ENCODE results near the gene PCDHA2.
A peak's percentile ranks its signal among the peaks of the same experiment; 100 is the strongest.
"Not testable (repeated sequence)": the region's sequence is repeated elsewhere in the genome, so short reads cannot be mapped to it uniquely, and the experiment has no call there.

The PCDHA2 gene

DNA sequence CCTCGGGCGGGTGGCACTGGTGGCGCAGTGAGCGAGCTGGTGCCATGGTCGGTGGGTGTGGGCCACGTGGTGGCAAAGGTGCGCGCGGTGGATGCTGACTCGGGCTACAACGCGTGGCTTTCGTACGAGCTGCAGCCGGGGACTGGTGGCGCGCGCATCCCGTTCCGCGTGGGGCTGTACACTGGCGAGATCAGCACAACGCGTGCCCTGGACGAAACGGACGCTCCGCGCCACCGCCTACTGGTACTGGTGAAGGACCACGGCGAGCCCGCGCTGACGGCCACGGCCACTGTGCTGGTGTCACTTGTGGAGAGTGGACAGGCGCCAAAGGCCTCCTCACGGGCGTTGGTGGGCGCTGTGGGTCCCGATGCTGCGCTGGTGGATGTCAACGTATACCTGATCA, 14.2 kb downstream of the PCDHA2 start:
- ATAC-seq (no peak), DNase-seq (no peak)

DNA sequence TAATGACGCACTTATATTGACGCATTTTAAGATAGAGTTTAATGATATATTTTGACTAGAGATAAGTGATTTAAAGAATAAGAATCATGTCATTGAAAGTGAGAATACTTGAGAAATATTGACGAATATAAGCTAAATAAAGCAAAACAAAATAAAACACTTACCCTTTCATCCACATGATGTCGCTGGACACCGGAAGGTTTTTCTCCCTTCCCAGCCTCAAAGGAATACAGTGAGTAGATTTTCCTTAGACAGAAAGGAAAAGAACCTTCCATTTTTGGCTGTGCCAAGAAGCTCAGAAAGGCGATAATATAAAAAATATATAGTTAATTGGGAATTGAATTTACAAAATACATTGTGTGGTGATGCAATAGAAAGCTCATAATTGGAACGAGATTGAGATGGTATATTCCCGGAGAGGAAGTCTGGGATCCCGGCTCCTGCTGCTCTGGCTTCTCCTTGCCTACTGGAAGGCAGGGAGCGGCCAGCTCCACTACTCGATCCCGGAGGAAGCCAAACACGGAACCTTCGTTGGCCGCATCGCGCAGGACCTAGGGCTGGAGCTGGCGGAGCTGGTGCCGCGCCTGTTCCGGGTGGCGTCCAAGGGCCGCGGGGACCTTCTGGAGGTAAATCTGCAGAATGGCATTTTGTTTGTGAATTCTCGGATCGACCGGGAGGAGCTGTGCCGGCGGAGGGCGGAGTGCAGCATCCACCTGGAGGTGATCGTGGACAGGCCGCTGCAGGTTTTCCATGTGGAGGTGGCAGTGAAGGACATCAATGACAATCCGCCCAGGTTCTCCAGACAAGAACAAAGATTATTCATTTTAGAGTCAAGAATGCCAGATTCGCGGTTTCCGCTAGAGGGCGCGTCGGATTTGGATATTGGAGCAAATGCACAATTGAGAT, 27.0 kb downstream of the PCDHA2 start, which contains the start of gene PCDHA5:
TSS of gene PCDHA5 (plus strand) at position 239 of the 906 bp plus-strand sequence.
- DNase-seq, result peak; percentile 45

DNA sequence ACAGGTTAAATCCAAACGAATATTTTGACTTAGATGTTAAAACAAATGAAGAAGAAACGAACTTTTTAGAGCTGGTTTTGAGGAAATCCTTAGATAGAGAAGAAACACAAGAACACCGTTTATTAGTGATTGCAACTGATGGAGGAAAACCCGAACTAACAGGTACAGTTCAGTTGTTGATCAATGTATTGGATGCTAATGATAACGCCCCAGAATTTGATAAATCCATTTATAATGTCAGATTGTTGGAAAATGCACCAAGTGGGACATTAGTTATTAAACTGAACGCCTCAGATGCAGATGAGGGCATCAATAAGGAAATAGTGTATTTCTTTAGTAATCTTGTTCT, 27.6 kb downstream of the PCDHA2 start:
- ATAC-seq (no peak), DNase-seq (no peak)

More for the DNA sequence above, 27.0 kb downstream of the PCDHA2 start, which contains the start of gene PCDHA5:
- no peak for ATAC-seq

GRCh38 chr5:140822969-140823368, 28.3 kb downstream of the PCDHA2 start:
- DNase-seq, ATAC-seq: not testable (repeated sequence)

GRCh38 chr5:140823475-140823874, 28.8 kb downstream of the PCDHA2 start:
- ATAC-seq, result no peak

GRCh38 chr5:140827704-140828361, 33.2 kb downstream of the PCDHA2 start, which contains the start of gene PCDHA6:
Gene PCDHA6, plus strand, starts transcription at chr5:140827960. Its CDS starts 132 bp downstream, at chr5:140828092.
- ATAC-seq (no peak), DNase-seq (no peak)

More at GRCh38 chr5:140823475-140823874, 28.8 kb downstream of the PCDHA2 start:
- no peak for DNase-seq

DNA sequence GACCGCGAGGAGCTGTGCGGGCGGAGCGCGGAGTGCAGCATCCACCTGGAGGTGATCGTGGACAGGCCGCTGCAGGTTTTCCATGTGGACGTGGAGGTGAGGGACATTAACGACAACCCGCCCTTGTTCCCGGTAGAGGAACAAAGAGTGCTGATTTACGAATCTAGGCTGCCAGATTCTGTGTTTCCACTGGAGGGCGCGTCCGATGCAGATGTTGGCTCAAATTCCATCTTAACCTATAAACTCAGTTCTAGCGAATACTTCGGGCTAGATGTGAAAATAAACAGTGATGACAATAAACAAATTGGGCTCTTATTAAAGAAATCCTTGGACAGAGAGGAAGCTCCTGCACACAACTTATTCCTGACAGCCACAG, 33.7 kb downstream of the PCDHA2 start:
- ATAC-seq (no peak), DNase-seq (no peak)

DNA sequence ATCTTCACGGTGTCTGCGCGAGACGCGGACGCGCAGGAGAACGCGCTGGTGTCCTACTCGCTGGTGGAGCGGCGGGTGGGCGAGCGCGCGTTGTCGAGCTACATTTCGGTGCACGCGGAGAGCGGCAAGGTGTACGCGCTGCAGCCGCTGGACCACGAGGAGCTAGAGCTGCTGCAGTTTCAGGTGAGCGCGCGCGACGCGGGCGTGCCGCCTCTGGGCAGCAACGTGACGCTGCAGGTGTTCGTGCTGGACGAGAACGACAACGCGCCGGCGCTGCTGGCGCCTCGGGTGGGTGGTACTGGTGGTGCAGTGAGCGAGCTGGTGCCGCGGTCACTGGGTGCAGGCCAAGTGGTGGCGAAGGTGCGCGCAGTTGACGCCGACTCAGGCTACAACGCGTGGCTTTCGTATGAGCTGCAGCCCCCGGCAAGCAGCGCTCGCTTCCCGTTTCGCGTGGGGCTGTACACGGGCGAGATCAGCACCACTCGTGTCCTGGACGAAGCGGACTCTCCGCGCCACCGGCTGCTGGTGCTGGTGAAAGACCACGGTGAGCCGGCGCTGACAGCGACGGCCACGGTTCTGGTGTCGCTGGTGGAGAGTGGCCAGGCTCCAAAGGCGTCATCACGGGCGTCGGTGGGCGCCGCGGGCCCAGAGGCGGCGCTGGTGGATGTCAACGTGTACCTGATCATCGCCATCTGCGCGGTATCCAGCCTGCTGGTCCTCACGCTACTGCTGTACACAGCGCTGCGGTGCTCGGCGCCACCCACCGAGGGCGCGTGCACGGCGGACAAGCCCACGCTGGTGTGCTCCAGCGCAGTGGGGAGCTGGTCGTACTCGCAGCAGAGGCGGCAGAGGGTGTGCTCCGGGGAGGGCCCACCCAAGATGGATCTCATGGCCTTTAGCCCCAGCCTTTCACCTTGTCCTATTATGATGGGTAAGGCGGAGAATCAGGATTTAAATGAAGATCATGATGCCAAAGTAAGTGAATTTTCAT, 35.2 kb downstream of the PCDHA2 start:
- not testable (repeated sequence) for ATAC-seq, DNase-seq

GRCh38 chr5:140833993-140834392, 39.3 kb downstream of the PCDHA2 start, which contains the start of gene PCDHA7:
Gene PCDHA7, plus strand, starts transcription at chr5:140834269. Its CDS starts 115 bp downstream, at chr5:140834384.
- ATAC-seq (no peak), DNase-seq (no peak)

- DNase-seq, ATAC-seq: not testable (repeated sequence)
Observed at GRCh38 chr5:140834439-140835008, 39.9 kb downstream of the PCDHA2 start.

DNA sequence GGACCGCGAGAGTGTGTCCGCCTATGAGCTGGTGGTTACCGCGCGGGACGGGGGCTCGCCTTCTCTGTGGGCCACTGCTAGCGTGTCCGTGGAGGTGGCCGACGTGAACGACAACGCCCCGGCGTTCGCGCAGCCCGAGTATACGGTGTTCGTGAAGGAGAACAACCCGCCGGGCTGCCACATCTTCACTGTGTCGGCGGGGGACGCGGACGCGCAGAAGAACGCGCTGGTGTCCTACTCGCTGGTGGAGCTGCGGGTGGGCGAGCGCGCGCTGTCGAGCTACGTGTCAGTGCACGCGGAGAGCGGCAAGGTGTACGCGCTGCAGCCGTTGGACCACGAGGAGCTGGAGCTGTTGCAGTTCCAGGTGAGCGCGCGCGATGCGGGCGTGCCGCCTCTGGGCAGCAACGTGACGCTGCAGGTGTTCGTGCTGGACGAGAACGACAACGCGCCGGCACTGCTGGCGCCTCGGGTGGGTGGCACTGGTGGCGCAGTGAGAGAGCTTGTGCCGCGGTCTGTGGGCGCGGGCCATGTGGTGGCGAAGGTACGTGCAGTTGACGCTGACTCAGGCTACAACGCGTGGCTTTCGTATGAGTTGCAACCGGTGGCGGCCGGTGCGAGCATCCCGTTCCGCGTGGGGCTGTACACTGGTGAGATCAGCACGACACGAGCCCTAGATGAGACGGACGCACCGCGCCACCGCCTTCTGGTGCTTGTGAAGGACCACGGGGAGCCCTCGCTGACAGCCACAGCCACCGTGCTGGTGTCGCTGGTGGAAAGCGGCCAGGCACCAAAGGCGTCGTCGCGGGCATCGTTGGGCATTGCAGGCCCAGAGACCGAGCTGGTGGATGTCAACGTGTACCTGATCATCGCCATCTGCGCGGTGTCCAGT, 41.2 kb downstream of the PCDHA2 start:
- DNase-seq (no peak), ATAC-seq (no peak)

DNA sequence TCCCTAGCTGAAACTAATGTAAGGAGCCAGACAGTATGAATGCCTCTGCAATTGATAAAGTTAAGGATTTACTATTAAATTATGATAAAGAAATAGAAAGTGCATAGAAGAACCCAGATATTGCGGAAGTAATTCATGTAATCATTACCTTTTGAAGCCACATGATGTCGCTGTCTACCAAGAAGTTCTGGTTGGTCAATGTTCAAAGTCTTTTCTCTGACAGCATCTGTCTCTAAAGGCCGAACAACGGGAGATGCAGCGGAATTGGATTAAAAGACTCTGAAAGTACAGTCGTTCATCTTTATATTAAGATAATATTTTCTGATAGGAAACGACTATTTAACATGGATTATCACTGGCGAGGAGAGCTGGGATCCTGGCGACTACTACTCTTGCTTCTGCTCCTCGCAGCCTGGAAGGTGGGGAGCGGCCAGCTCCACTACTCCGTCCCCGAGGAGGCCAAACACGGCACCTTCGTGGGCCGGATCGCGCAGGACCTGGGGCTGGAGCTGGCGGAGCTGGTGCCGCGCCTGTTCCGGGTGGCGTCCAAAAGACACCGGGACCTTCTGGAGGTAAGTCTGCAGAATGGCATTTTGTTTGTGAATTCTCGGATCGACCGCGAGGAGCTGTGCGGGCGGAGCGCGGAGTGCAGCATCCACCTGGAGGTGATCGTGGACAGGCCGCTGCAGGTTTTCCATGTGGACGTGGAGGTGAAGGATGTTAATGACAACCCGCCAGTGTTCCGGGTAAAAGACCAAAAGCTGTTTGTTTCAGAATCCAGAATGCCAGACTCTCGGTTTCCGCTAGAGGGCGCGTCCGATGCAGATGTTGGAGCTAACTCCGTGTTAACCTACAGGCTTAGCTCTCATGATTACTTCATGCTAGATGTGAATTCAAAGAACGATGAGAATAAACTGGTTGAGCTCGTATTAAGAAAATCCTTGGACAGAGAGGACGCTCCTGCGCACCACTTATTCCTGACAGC, 46.6 kb downstream of the PCDHA2 start, which contains the start of gene PCDHA8:
TSS of gene PCDHA8 (plus strand) at position 210 of the 985 bp plus-strand sequence. CDS start at position 345, 135 bp downstream.
- DNase-seq (peak; percentile 20), ATAC-seq (no peak)

GRCh38 chr5:140842798-140843733, 48.4 kb downstream of the PCDHA2 start:
- ATAC-seq, result no peak

More at GRCh38 chr5:140842798-140843733, 48.4 kb downstream of the PCDHA2 start:
- no peak for DNase-seq

Data from stimulated activated naive CD8-positive, alpha-beta T cell treated with anti-CD3 and anti-CD28 coated beads, Interleukin-15, Interleukin-2, amounts not matched to agents 100 U/mL and 50 U/mL, for 24 hours (primary cell).